Thyroid gland (tissue), 4 donors: ENCODE results near the gene RALBP1.

ENCODE experiments used
- CTCF ChIP-seq, 6 experiments: fragments of 200-600 bp in 3 of 6; fragments of 450-650 bp in 3 of 6; sonication (generic) in 3 of 6; IDR thresholded peaks; one replicate each; pipeline ENCODE4 v1.5.1; 2016 to 2019; ENCODE audit warnings: antibody characterized with exemption in 6 of 6, mild to moderate bottlenecking in 2 of 6, inconsistent platforms in 1 of 6, moderate library complexity in 1 of 6
- POLR2A ChIP-seq, 2 donors: fragments of 450-650 bp; IDR thresholded peaks; one replicate each; pipeline ENCODE4 v1.6.1; 2017; ENCODE audit warnings: antibody characterized with exemption in 2 of 2, mild to moderate bottlenecking in 2 of 2, moderate library complexity in 1 of 2

- TF ChIP-seq POLR2A (IDR thresholded peaks at IDR 0.05) (no peak), CTCF (IDR thresholded peaks at IDR 0.05) (no peak)
Observed at GRCh38 chr18:9519399-9519798, 44.1 kb downstream of the RALBP1 start.
